GM12878 (cell line): ENCODE results near the gene EHBP1. TPM values are rescaled to one million over a fixed set of nuclear protein-coding genes. Genes with fewer than 3 reads are reported as not detected.

ENCODE experiments used
- ATAC-seq: fragments of 200-7000 bp; cut with Tn5 transposase; 3 replicates; pipeline ENCODE4 v1.9.1; 2020; ENCODE audit warnings: mild to moderate bottlenecking, moderate library complexity
- BruUV-seq: library from RNA; stranded (reverse); fragments of 400-500 nt; replicated peaks from 2 replicates; lab custom pipeline; 2021; lab: Mats Ljungman, UMichigan
- CTCF ChIA-PET: fragments of 300-600 bp; sonication (Branson Sonifier 250); formaldehyde crosslinking; extraction: SDS; loops from one replicate; lab custom pipeline; 2021; ENCODE audit warnings: inconsistent platforms; lab: Yijun Ruan, JAX
- POLR2A ChIA-PET: fragments of 350-600 bp; formaldehyde crosslinking; extraction: SDS; loops from one replicate; lab custom pipeline; 2021; ENCODE audit warnings: inconsistent platforms; lab: Charles Lee
- RAD21 ChIA-PET: fragments of 300-600 bp; sonication (Branson Sonifier 250); formaldehyde crosslinking; loops from one replicate; lab custom pipeline; 2023; ENCODE audit warnings: antibody characterized with exemption; ENCODE audit not compliant: unreplicated experiment; lab: Charles Lee
- SMC1A ChIA-PET: fragments of 300-600 bp; sonication (Branson Sonifier 250); formaldehyde crosslinking; loops from one replicate; lab custom pipeline; 2023; ENCODE audit not compliant: unreplicated experiment, uncharacterized antibody; lab: Charles Lee
- DNase-seq: peaks from one replicate; pipeline ENCODE4 v3.0.0-alpha.2; 2011; ENCODE audit warnings: low read depth, low spot score
- FAIRE-seq: peaks from 3 replicates; lab custom pipeline; 2011; peaks lifted over from hg19 to GRCh38; lab: Jason Lieb, UNC
- H2AFZ ChIP-seq: 2 replicates; pipeline ENCODE4 v1.6.0; 2011; ENCODE audit warnings: low read depth, low read length, control low read depth; ENCODE audit not compliant: control insufficient read depth
- H3K27ac ChIP-seq: 2 replicates; pipeline ENCODE4 v1.5.1; 2011; ENCODE audit warnings: control low read depth; ENCODE audit not compliant: control insufficient read depth, insufficient read depth
- H3K27me3 ChIP-seq, 2 experiments: replicated peaks in 1 of 2; 2 replicates each; pipeline versions ENCODE4 v1.6.0 to v1.6.1; 2011; ENCODE audit warnings: low read length in 1 of 2; ENCODE audit not compliant: control insufficient read depth in 2 of 2, insufficient read depth in 2 of 2
- H3K36me3 ChIP-seq, 2 experiments: 2 replicates each; pipeline ENCODE4 v1.5.1; 2011; ENCODE audit warnings: low read length in 1 of 2; ENCODE audit not compliant: control insufficient read depth in 2 of 2, insufficient read depth in 2 of 2
- H3K4me1 ChIP-seq: 2 replicates; pipeline ENCODE4 v1.6.1; 2011; ENCODE audit warnings: mild to moderate bottlenecking, low read length, moderate library complexity, mixed read lengths; ENCODE audit not compliant: control insufficient read depth, insufficient read depth
- H3K4me2 ChIP-seq: 2 replicates; pipeline ENCODE4 v1.6.0; 2011; ENCODE audit warnings: control low read depth; ENCODE audit not compliant: control insufficient read depth, insufficient read depth
- H3K4me3 ChIP-seq: fragments of 200-600 bp; sonication (generic); 2 replicates; pipeline ENCODE4 v1.5.1; 2016
- H3K79me2 ChIP-seq: 2 replicates; pipeline ENCODE4 v1.6.0; 2011; ENCODE audit warnings: low read length; ENCODE audit not compliant: control insufficient read depth, insufficient read depth
- H3K9ac ChIP-seq: 2 replicates; pipeline ENCODE4 v1.8.0; 2011; ENCODE audit warnings: low read length, control low read depth, mixed read lengths; ENCODE audit not compliant: control insufficient read depth, insufficient read depth
- H3K9me3 ChIP-seq: replicated peaks from 3 replicates; pipeline ENCODE4 v1.5.1; 2011; ENCODE audit warnings: mild to moderate bottlenecking, low read length; ENCODE audit not compliant: control insufficient read depth, insufficient read depth
- H4K20me1 ChIP-seq: 2 replicates; pipeline ENCODE4 v1.6.0; 2011; ENCODE audit not compliant: control insufficient read depth, insufficient read depth
- BRCA1 ChIP-seq: IDR thresholded peaks from 2 replicates; pipeline ENCODE4 v1.6.1; 2011; ENCODE audit warnings: low read depth, low read length, improper control_type of control experiment
- IRF4 ChIP-seq: IDR thresholded peaks from 2 replicates; pipeline ENCODE4 v1.6.1; 2011; ENCODE audit warnings: low read depth, low read length
- LARP7 ChIP-seq: fragments of 450-650 bp; IDR thresholded peaks from 2 replicates; pipeline ENCODE4 v1.6.1; 2017; ENCODE audit warnings: mild to moderate bottlenecking
- RFX5 ChIP-seq: IDR thresholded peaks from 2 replicates; pipeline ENCODE4 v1.6.1; 2011; ENCODE audit warnings: low read depth, low read length, improper control_type of control experiment
- SREBF1 ChIP-seq: IDR thresholded peaks from 2 replicates; pipeline ENCODE4 v1.6.1; 2012; ENCODE audit warnings: mild to moderate bottlenecking, low read length
- ZNF24 ChIP-seq: fragments of 450-650 bp; IDR thresholded peaks from 2 replicates; pipeline ENCODE4 v1.6.1; 2017; ENCODE audit warnings: antibody characterized with exemption, mild to moderate bottlenecking
- ZNF592 ChIP-seq: fragments of 450-650 bp; IDR thresholded peaks from 2 replicates; pipeline ENCODE4 v1.6.1; 2017; ENCODE audit warnings: mild to moderate bottlenecking, moderate library complexity
- WGBS: methylation state at CpG from one replicate; pipeline ENCODE4 v1.1.6; 2016; ENCODE audit warnings: low lambda C conversion rate; ENCODE audit not compliant: insufficient replicate concordance, insufficient coverage; ENCODE audit errors: missing lambda C conversion rate; 5-methylcytosine and 5-hydroxymethylcytosine counted together
- in situ Hi-C: fragments of 300-500 bp; cut with MboI; formaldehyde crosslinking; loops from 9 replicates; pipeline ENCODE4 v1.14.3; 2018; ENCODE audit warnings: mixed read lengths
- intact Hi-C: fragments of 100-400 bp; cut with micrococcal nuclease; formaldehyde crosslinking; loops from one replicate; pipeline ENCODE4 v1.14.2; 2022; ENCODE audit not compliant: unreplicated experiment
- polyA plus RNA-seq, 11 experiments: library from polyadenylated mRNA; depleted of rRNA in 4 of 11; unstranded in 6 of 11; stranded (reverse) in 5 of 11; fragments of >200 nt; fragmentation: Nextera tagmentation in 4 of 11; fragmentation: Illumina TruSeq in 1 of 11; extraction: Ambion mirVana in 4 of 11; extraction: Trizol in 1 of 11; gene quantifications; 1 replicate in 1 of 11; 2 replicates in 10 of 11; pipeline versions ENCODE4 v1.2.1 to v1.2.3, GENCODE V29; 2011 to 2016; ENCODE audit warnings: inconsistent platforms in 2 of 11, missing spikeins in 2 of 11, low read depth in 1 of 11
- total RNA-seq, 4 experiments: library from RNA; depleted of rRNA in 3 of 4; stranded (reverse); fragments of >200 nt in 3 of 4; fragmentation: Illumina TruSeq in 1 of 4; extraction: Trizol in 1 of 4; gene quantifications; 2 replicates each; pipeline versions ENCODE4 v1.2.1 to v1.2.3, GENCODE V29; 2013 to 2021
- TF ChIP-seq, protein P1 (sequence below): IDR thresholded peaks from 2 replicates; pipeline ENCODE4 v1.6.1; 2011; ENCODE audit warnings: borderline replicate concordance, low read depth, mild to moderate bottlenecking, moderate library complexity, low read length; ENCODE audit not compliant: insufficient read depth, poor library complexity, severe bottlenecking

Gene EHBP1
- total and polyA plus RNA-seq, 10 of the 15 experiments (the other 5 are each of a cell fraction or from before 2014, with no cell fraction given) = 5.7 to 26.1 (median 13.6) TPM

DNA sequence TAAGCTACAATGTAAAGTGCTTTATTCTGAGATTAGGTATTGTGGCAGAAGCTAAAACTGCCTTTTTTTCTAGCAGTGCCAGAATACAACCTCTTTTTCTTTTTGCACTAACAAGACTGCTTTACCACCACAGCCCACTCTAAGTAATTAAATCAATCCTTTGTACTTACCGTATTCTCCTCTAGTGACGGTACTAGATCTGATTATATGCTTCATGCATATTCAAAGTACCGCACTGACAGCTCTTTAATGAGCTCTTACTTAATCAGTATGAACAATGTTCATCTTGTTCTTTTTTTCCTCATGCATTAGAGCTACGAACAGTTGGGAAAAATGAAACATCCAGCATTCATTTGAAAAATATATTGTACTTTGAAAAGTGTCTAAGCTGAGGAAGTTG is 329.0 kb downstream of the EHBP1 start:
- no peak for ATAC-seq
- H3K4me2 ChIP-seq = no peak overlapping the region
- POLR2A ChIA-PET = interaction anchor here (0.5 to 0.6 kb wide), 2 partner anchors 92 to 1648 kb away, joined by 3 to 14 read pairs; no protein-coding TSS in a partner anchor
- no peaks in the 10 kb centered on the region for H4K20me1 ChIP-seq
- RAD21 ChIA-PET = no interaction called here
- FAIRE-seq = no peak
- TF ChIP-seq RFX5 (no peak), IRF4 (no peak), SREBF1 (no peak), BRCA1 (no peak), LARP7 (no peak), ZNF24 (no peak), ZNF592 (no peak)
- TF ChIP-seq, protein P1, sequence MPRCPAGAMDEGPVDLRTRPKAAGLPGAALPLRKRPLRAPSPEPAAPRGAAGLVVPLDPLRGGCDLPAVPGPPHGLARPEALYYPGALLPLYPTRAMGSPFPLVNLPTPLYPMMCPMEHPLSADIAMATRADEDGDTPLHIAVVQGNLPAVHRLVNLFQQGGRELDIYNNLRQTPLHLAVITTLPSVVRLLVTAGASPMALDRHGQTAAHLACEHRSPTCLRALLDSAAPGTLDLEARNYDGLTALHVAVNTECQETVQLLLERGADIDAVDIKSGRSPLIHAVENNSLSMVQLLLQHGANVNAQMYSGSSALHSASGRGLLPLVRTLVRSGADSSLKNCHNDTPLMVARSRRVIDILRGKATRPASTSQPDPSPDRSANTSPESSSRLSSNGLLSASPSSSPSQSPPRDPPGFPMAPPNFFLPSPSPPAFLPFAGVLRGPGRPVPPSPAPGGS = no peak
- no peak for DNase-seq
- no peak overlapping the region for H3K9ac ChIP-seq
- no peak overlapping the region for H2AFZ ChIP-seq
- no peaks in the 10 kb centered on the region for H3K9me3 ChIP-seq
- no peak overlapping the region for H3K27ac ChIP-seq
- no peaks in the 10 kb centered on the region for H3K4me1 ChIP-seq
- in situ Hi-C loops = no loop called here
- no peaks in the 10 kb centered on the region for H3K27me3 ChIP-seq
- BruUV-seq = no TSS peak
- SMC1A ChIA-PET = interaction anchor here (1.5 to 2.3 kb wide), 2 partner anchors 11 to 44 kb away, joined by 3 to 7 read pairs; no protein-coding TSS in a partner anchor
- no peaks in the 10 kb centered on the region for H3K79me2 ChIP-seq
- H3K36me3 ChIP-seq = no peaks in the 10 kb centered on the region
- no peak overlapping the region for H3K4me3 ChIP-seq
- 73% methylated on average over 4 of the region's 4 CpGs for WGBS
- CTCF ChIA-PET = no interaction called here
- intact Hi-C loops = no loop called here
